Mesendoderm (in vitro differentiated cells): Measurements from ENCODE around the gene FFAR2.

Source experiments
- DNase-seq: peaks from one replicate; pipeline ENCODE4 v3.0.0; 2013
- H2AK5ac ChIP-seq: 2 replicates; pipeline ENCODE4 v1.6.1; 2013; ENCODE audit warnings: low read length, inconsistent platforms
- H2BK120ac ChIP-seq: 2 replicates; pipeline ENCODE4 v1.6.1; 2013; ENCODE audit warnings: low read depth, mild to moderate bottlenecking, low read length, moderate library complexity, mixed read lengths
- H2BK15ac ChIP-seq: replicated peaks from 2 replicates; pipeline ENCODE4 v1.6.1; 2013; ENCODE audit warnings: low read depth, mild to moderate bottlenecking, moderate library complexity
- H2BK5ac ChIP-seq: 2 replicates; pipeline ENCODE4 v1.6.1; 2013; ENCODE audit warnings: low read length, inconsistent platforms
- H3K18ac ChIP-seq: 2 replicates; pipeline ENCODE4 v1.6.1; 2013; ENCODE audit warnings: mild to moderate bottlenecking, low read length, mixed read lengths
- H3K23ac ChIP-seq: one replicate; pipeline ENCODE4 v1.6.1; 2013; ENCODE audit warnings: low read length
- H3K27ac ChIP-seq: 2 replicates; pipeline ENCODE4 v1.5.1; 2013; ENCODE audit warnings: low read depth, mild to moderate bottlenecking, inconsistent platforms, low read length, moderate library complexity
- H3K27me3 ChIP-seq: 2 replicates; pipeline ENCODE4 v1.6.1; 2013; ENCODE audit warnings: low read length, control low read depth, mild to moderate bottlenecking, inconsistent platforms; ENCODE audit not compliant: insufficient read depth, poor library complexity
- H3K36me3 ChIP-seq: 2 replicates; pipeline ENCODE4 v1.6.1; 2013; ENCODE audit warnings: low read length, inconsistent platforms; ENCODE audit not compliant: control insufficient read depth, insufficient read depth
- H3K4ac ChIP-seq: one replicate; pipeline ENCODE4 v1.6.1; 2013; ENCODE audit warnings: low read depth, mild to moderate bottlenecking, low read length, moderate library complexity
- H3K4me1 ChIP-seq: 2 replicates; pipeline ENCODE4 v1.6.1; 2013; ENCODE audit warnings: low read depth, low read length, inconsistent platforms; ENCODE audit not compliant: control insufficient read depth
- H3K4me2 ChIP-seq: 2 replicates; pipeline ENCODE4 v1.6.1; 2013; ENCODE audit warnings: low read length
- H3K4me3 ChIP-seq: 2 replicates; pipeline ENCODE4 v1.5.1; 2013; ENCODE audit warnings: mild to moderate bottlenecking, low read length
- H3K56ac ChIP-seq: one replicate; pipeline ENCODE4 v1.6.1; 2013; ENCODE audit warnings: low read length
- H3K79me1 ChIP-seq: 2 replicates; pipeline ENCODE4 v1.6.1; 2013; ENCODE audit warnings: low read length, inconsistent platforms
- H3K79me2 ChIP-seq: 2 replicates; pipeline ENCODE4 v1.6.1; 2013; ENCODE audit warnings: mild to moderate bottlenecking, low read length; ENCODE audit not compliant: control insufficient read depth, insufficient read depth
- H3K9ac ChIP-seq: 2 replicates; pipeline ENCODE4 v1.6.1; 2013; ENCODE audit warnings: low read length, inconsistent platforms
- H4K5ac ChIP-seq: one replicate; pipeline ENCODE4 v1.6.1; 2013; ENCODE audit warnings: low read length
- H4K8ac ChIP-seq: one replicate; pipeline ENCODE4 v1.6.1; 2013; ENCODE audit warnings: low read depth, mild to moderate bottlenecking, control low read depth, low read length, moderate library complexity
- WGBS: extraction: QIAGEN DNeasy Blood & Tissue Kit; methylation state at CpG from one replicate; pipeline ENCODE4 v1.1.7; 2013; ENCODE audit warnings: low lambda C conversion rate, missing lambda C conversion rate; ENCODE audit not compliant: insufficient coverage; ENCODE audit errors: extremely low coverage; 5-methylcytosine and 5-hydroxymethylcytosine counted together

Gene FFAR2

GRCh38 chr19:35451338-35452096, 3.5 kb downstream of the FFAR2 start:
- Histone ChIP-seq H2BK5ac (no peak overlapping the region), H3K23ac (no peak overlapping the region), H3K4me2 (no peak overlapping the region), H4K5ac (no peak overlapping the region), H3K36me3 (no peaks in the 10 kb centered on the region), H3K4me3 (no peak overlapping the region), H3K18ac (no peak overlapping the region), H3K27ac (no peak overlapping the region), H3K27me3 (no peaks in the 10 kb centered on the region), H3K79me1 (no peaks in the 10 kb centered on the region), H2BK120ac (no peak overlapping the region), H3K56ac (no peak overlapping the region), H4K8ac (no peak overlapping the region), H3K79me2 (no peaks in the 10 kb centered on the region), H2BK15ac (no peak overlapping the region), H3K9ac (no peak overlapping the region), H3K4me1 (no peaks in the 10 kb centered on the region), H2AK5ac (no peak overlapping the region), H3K4ac (no peak overlapping the region)
- no CpG with 5 or more reads among the region's 7 CpGs for WGBS
- DNase-seq: no peak

GRCh38 chr19:35454663-35455062, 6.6 kb downstream of the FFAR2 start:
- H2AK5ac ChIP-seq: no peak overlapping the region
- no CpG with 5 or more reads among the region's 2 CpGs for WGBS
- H3K9ac ChIP-seq: no peak overlapping the region
- H3K79me1 ChIP-seq: no peaks in the 10 kb centered on the region
- H3K56ac ChIP-seq: no peak overlapping the region
- no peak overlapping the region for H3K4ac ChIP-seq
- H3K4me2 ChIP-seq: no peak overlapping the region
- H3K23ac ChIP-seq: no peak overlapping the region
- H3K79me2 ChIP-seq: no peaks in the 10 kb centered on the region
- H2BK5ac ChIP-seq: no peak overlapping the region
- H2BK120ac ChIP-seq: no peak overlapping the region
- no peak overlapping the region for H2BK15ac ChIP-seq
- H4K5ac ChIP-seq: no peak overlapping the region
- no peaks in the 10 kb centered on the region for H3K27me3 ChIP-seq
- H4K8ac ChIP-seq: no peak overlapping the region
- no peak overlapping the region for H3K4me3 ChIP-seq
- no peaks in the 10 kb centered on the region for H3K36me3 ChIP-seq
- no peak overlapping the region for H3K27ac ChIP-seq
- no peak for DNase-seq
- no peak overlapping the region for H3K18ac ChIP-seq
- no peaks in the 10 kb centered on the region for H3K4me1 ChIP-seq

GRCh38 chr19:35455616-35456201, 7.7 kb downstream of the FFAR2 start:
- Histone ChIP-seq H2BK5ac (no peak overlapping the region), H3K79me1 (no peaks in the 10 kb centered on the region), H2BK120ac (no peak overlapping the region), H3K56ac (no peak overlapping the region), H4K5ac (no peak overlapping the region), H3K27ac (no peak overlapping the region), H2BK15ac (no peak overlapping the region), H3K36me3 (no peaks in the 10 kb centered on the region), H2AK5ac (no peak overlapping the region), H3K27me3 (no peaks in the 10 kb centered on the region), H3K23ac (no peak overlapping the region), H3K4me2 (no peak overlapping the region), H3K4me3 (no peak overlapping the region), H3K4ac (no peak overlapping the region), H3K9ac (no peak overlapping the region), H4K8ac (no peak overlapping the region), H3K18ac (no peak overlapping the region), H3K79me2 (no peaks in the 10 kb centered on the region), H3K4me1 (no peaks in the 10 kb centered on the region)
- no peak for DNase-seq
- WGBS: no CpG with 5 or more reads among the region's 3 CpGs

GRCh38 chr19:35457173-35457572, 9.1 kb downstream of the FFAR2 start:
- WGBS: no CpG with 5 or more reads among the region's 5 CpGs

GRCh38 chr19:35458192-35458591, 10.1 kb downstream of the FFAR2 start:
- WGBS: no CpG with 5 or more reads among the region's 1 CpG

More at GRCh38 chr19:35457173-35457572, 9.1 kb downstream of the FFAR2 start:
- H3K23ac ChIP-seq: no peak overlapping the region
- no peak overlapping the region for H3K4me3 ChIP-seq
- no peak overlapping the region for H3K18ac ChIP-seq
- H2BK5ac ChIP-seq: no peak overlapping the region
- no peak overlapping the region for H3K9ac ChIP-seq
- H4K8ac ChIP-seq: no peak overlapping the region
- no peak overlapping the region for H3K56ac ChIP-seq
- H3K4me1 ChIP-seq: no peaks in the 10 kb centered on the region
- no peak overlapping the region for H3K4ac ChIP-seq
- H3K4me2 ChIP-seq: no peak overlapping the region
- H3K27ac ChIP-seq: no peak overlapping the region
- H3K36me3 ChIP-seq: no peaks in the 10 kb centered on the region
- no peak overlapping the region for H4K5ac ChIP-seq
- H3K27me3 ChIP-seq: no peaks in the 10 kb centered on the region
- DNase-seq: no peak
- H3K79me2 ChIP-seq: no peaks in the 10 kb centered on the region
- H2BK120ac ChIP-seq: no peak overlapping the region
- H3K79me1 ChIP-seq: no peaks in the 10 kb centered on the region
- H2AK5ac ChIP-seq: no peak overlapping the region
- no peak overlapping the region for H2BK15ac ChIP-seq

More at GRCh38 chr19:35458192-35458591, 10.1 kb downstream of the FFAR2 start:
- DNase-seq: no peak
- Histone ChIP-seq H3K23ac (no peak overlapping the region), H2BK5ac (no peak overlapping the region), H3K4ac (no peak overlapping the region), H3K4me1 (no peaks in the 10 kb centered on the region), H4K5ac (no peak overlapping the region), H3K4me2 (no peak overlapping the region), H3K36me3 (no peaks in the 10 kb centered on the region), H2BK15ac (no peak overlapping the region), H3K18ac (no peak overlapping the region), H3K56ac (no peak overlapping the region), H3K79me2 (no peaks in the 10 kb centered on the region), H4K8ac (no peak overlapping the region), H3K27me3 (no peaks in the 10 kb centered on the region), H2BK120ac (no peak overlapping the region), H3K4me3 (no peak overlapping the region), H3K9ac (no peak overlapping the region), H3K27ac (no peak overlapping the region), H2AK5ac (no peak overlapping the region), H3K79me1 (no peaks in the 10 kb centered on the region)
